ENCODE data around the gene DLX6. TPM values are rescaled to one million over a fixed set of nuclear protein-coding genes. Genes with fewer than 3 reads are reported as not detected.

Gene DLX6
- total and polyA plus RNA-seq, 2 of the 8 experiments (the other 6 are each of a cell fraction or from before 2014, with no cell fraction given), result not detected

DNA sequence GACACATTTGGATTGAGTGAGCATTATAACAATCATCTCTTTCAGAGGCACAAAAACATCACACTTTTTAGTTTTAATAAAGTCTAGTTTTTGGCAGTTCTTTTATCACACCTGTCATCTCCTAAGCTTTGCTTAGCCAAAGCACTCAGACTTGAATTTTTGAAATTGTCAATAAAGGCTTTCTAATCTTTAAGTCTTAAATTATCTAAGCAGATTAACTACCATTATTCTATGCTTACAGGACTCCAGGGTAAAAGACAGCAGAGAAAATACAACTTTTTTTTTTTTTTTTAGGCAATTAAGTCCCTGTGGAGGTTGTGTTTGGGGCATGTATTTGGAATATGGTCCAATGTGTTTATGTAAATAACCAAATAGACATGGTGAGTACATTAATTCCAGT, 17.6 kb upstream of the DLX6 start (continued):
- TF ChIP-seq FOSL1 (IDR thresholded peaks at IDR 0.05; ENCODE audit: insufficient read depth, low read depth, low read length) (no peak), KDM4A (IDR thresholded peaks at IDR 0.05; ENCODE audit: low read depth, low read length, severe bottlenecking) (no peak), POU5F1 (IDR thresholded peaks at IDR 0.05; ENCODE audit: low read depth, low read length) (no peak), NANOG (IDR thresholded peaks at IDR 0.05; ENCODE audit: insufficient read depth, low read depth, low read length, poor library complexity, severe bottlenecking) (no peak)
